Globus pallidus (tissue), 1 donor: ENCODE results near the gene RGS6.
A peak's percentile ranks its signal among the peaks of the same experiment; 100 is the strongest.

Experiments
- DNase-seq: peaks from one replicate; pipeline ENCODE4 v3.0.0-alpha.2; 2015; ENCODE audit warnings: low spot score

Gene RGS6

DNA sequence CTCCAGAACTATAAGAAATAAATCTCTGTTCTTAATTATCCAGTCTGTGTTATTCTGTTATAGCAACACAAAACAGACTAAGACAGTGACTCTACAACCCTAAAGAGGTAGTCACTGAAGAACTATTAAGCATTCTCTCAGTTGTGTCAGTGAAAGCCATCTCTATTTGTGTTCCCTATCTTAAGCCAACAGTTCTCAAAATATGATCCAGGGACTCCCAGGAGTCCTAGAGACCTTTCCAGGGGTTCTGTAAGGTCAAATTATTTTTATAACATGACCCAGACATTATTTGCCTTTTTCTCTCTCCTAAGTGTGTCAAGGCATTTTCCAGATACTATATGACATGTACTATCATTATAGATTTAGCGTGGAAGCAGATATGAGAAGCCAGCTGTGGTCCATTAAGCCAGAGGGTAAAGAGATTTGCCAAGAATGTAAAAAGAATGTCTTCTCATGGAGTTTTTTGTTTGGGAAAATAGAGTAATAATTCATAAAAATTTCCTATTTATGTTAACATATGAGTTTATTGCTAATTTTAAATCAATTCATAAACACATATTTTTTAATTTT is 315.8 kb downstream of the RGS6 start:
- DNase-seq, result no peak

DNA sequence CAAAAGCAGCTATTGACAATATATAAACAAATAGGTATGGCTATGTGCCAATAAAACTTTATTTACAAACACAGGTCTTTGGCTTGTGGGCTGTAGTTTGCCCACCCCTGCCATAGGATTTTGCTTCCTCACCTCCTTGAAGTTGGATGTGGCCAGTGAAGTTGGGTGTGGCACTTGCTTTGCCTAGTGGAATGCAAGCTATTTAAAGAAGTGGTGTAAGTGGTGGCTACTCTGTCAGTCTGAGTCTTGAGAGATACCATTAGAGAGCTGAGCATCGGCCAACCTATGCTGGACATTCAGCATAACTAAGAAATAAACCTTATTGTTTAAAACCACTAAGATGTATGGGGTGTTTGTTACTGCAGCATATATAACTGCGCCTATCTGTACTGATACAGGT is 321.3 kb downstream of the RGS6 start:
- DNase-seq, result no peak

DNA sequence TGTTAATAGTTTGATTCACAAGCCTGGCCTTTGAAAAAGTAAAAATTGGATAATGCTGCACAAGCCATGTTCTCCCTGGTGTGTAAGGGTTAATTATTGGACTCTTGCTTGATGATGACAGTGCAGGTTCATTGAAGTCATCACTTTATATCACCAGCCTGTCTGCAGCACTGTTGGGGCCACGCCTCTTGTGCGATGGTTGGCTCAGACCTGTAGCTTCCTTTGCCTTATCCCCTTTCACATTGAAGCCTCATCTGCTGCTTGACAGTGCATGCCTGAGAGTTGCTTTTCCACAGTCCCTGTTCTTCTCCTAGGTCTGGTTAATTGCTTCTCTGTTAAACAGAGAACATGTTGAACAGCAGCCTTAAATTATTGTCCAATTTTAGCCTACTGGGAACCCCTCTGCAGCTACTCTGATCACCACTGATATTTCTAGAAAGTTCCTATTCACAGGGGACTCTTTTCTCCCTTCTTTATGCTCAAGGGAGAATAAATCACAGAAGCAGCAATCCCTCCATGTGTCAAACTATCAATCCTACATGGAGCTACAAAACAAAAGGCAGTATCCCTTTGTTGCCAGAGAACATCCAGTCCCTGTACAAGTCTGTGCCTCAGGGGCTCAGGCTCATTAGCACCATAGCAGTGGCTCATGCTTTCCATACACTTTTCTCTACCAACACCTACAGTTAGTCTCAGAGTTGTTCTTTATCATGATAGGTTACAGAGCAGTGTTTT is 322.1 kb downstream of the RGS6 start:
- DNase-seq, result no peak

DNA sequence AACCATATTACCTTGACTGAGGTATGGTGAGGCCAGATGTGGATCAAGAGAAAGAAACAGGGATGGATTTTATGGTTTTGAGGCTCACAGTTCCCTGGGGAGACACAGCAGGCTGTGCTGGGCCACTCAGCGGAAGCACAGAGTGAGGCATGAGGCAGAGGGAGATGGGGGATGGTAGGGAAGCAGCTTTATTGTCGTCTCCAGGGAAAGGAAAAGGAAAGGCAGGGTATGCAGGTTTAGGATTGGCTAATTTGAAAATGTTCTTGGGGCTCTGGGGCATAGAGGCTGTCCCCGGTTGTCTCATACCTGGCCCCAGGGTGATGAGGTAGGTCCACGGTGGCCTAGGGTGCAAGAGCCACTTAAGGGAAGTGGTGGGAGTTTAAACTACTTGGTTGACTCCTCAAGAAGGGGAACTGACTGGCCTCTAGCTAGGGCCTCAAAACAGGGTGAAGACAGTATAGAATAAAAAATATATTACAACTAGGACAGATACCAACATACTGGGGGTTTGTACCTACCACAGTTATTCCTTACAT is 322.8 kb downstream of the RGS6 start:
- no peak for DNase-seq

DNA sequence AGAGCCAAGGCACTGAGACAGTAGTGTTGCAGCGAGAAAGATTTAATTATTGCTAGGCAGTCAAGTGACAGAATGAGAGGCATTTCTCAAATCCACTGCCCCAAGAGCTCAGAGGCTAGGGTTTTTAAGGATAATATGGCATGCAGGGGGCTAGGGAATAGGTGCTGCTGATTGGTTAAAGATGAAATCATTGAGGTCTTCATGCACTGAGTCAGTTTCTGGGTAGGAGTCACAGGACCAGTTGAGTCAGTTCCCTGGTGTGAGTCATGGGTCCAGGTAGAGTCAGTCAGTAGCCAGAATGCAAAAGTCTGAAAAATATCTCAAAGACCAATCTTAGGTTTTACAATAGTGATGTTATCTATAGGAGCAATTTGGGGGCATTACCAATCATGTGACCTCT is 323.8 kb downstream of the RGS6 start:
- DNase-seq, result no peak

DNA sequence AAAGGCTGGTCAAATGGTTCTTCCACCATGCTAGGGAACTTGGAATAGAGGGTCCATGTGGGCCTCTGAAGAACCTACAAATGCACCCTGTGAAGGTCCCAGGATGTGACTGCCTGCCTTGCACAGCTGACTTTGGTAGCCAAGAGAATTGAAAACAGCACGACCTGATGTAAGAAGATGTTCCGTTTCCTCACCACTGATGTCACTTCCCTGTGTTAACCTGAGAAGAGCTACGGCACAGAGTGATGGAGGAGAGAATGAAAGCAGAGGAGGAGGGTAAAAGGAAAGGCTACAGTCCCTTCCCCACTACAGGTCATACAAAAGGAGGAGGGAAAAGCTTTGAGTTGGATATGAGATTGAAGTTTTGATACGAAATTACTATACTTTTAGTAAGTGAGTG is 328.8 kb downstream of the RGS6 start:
- no peak for DNase-seq

DNA sequence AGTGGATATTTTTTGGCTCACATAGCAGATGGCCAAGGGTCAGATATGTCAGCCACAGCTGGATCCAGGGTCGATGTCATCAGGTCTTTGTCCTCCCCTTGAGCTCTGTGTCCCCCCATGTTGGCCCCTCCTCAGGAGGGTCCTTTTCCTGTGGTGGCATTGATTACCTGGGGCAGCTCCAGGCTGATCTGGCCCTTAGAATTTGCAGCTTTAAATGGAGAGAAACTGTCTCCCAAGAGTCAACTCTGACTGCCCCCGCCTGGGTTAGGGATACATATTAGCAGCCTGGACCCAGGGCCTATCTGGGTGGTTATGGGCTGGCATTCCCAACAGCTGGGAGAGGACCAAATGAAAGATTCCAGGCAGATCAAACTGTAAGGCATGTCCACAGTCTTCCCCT is 330.5 kb downstream of the RGS6 start:
- DNase-seq, result no peak

DNA sequence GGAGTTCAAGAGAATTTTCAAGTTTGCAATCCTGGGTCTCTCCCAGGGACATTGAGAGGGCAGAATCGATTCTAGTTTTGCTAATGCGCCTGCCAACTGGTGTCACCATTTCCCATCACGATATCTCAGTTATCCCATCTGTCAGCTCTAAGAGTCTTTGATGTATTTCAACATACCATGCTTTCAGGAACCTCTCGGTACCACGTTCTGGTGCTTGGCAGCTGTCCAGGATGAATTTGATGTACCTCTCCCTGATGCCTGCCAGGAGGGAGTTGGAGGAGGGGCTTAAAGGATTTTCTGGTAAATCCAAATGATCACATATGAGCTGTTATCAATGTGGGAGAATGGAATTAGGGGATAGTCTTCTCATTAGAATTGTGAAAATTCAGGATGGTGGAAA is 332.5 kb downstream of the RGS6 start:
- DNase-seq, result no peak

DNA sequence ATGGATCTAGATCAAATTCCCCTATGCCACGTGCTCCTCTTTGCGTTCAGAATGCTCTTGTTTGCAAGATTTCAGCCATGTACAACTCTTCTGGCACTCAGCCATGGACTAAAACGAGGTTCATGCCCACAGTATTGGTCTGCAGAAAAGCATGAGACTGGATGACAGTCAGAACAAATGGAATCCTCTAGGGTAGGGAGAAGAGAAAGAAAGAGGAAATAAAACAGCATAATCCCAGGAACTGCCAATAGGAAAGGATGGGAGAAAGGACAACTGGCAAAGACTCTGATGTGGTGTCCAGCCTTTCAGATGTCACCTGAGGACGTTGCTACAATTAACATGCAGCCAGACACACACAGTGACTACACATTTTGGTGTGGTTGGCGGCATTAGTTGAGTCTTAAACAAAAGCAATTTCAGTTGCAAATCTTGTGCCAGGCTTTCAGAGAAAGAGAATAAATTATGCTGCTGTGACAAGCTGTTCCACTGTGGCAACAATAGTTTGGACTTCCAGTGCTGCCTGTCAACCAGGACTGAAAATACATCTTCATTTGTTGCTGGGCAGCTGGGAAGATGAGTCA is 338.0 kb downstream of the RGS6 start:
- DNase-seq, result peak; percentile 46

DNA sequence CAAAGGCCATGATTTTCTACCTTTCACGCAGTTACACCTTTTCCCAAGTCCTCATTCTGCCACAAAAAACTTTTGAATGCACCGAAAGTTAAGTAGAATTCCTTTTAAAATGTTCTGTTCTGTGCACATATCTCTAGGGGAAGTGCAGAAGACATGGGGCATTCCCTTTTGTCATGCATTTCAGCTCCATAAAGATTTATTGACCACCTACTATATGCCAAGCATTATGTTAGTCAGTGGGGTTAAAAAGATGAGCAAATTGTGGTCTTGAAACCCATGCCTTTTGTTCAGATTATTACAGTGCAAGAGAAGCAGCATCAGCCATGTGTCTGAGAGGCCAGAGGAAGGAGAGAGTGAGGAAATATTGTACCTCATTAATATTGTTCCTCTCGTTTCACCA is 338.5 kb downstream of the RGS6 start:
- DNase-seq, result no peak

DNA sequence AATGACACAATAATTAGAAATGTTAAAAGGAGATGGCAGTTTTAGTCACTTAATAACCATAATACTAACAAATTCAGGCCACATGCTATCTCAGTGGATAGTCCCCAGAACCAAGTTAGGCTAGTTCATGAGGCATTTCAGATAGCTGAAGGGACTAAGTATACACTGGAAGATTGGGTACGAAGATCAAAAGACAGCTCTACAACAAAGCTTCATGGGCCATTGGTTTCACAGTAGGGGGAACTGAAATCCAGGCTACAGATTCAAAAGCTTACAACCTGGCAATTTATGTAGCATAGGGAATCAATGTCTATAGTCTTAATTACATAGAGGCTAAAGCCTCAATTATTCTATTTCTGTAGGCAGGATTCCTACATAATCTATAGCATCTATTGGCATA is 343.0 kb downstream of the RGS6 start:
- DNase-seq, result no peak

DNA sequence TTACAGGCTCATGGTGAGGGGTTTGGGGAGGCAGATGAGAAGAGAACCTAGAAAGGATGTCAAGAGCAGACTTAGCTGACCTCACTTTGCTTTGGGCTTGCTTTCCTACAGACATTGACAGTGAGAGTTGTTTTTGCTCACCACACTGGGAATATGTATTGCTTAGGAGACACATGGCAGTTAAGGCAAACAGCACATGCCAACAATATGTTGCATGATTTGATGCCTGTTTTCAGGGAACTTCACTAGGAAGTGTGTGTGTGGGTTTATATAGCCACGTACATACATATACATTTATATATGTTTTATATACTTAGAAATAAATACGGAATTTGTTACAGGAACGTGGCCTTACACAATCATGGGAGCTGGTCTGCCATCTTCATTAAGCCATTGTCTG is 346.1 kb downstream of the RGS6 start:
- no peak for DNase-seq

DNA sequence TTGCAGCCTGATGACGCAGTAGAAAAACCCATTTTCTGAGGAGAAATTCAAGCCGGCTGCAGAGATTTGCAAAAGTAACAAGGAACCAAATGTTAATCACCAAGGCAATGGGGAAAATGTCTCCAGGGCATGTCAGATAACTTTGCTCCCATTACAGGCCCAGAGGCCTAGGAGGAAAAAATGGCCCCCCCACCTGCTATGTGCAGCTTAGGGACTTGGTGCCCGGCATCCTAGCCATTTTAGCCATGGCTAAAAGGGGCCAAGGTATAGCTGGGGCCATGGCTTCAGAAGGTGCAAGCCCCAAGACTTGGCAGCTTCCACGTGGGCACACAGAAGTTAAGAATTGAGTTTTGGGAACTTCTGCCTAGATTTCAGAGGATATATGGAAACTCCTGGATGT is 351.9 kb downstream of the RGS6 start:
- no peak for DNase-seq

DNA sequence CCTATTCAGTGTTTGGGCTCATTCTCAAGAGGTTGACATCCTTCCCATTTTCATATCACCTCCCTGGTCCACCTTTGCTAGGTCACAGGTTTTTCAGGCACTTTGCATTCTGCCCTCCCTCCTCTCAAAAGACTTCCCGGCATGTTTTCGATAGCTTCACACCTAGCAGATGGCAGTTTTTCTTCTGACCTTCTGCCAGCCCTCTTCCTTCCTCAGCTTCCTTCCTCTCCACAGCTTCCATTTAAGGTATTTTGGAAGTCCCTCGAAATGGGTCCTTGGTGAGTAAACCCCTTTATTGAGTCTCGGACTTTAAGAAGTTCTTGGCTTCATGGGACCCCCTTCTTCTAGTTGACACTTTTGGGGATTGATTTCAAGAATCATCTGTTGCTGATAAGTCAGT is 358.0 kb downstream of the RGS6 start:
- no peak for DNase-seq

DNA sequence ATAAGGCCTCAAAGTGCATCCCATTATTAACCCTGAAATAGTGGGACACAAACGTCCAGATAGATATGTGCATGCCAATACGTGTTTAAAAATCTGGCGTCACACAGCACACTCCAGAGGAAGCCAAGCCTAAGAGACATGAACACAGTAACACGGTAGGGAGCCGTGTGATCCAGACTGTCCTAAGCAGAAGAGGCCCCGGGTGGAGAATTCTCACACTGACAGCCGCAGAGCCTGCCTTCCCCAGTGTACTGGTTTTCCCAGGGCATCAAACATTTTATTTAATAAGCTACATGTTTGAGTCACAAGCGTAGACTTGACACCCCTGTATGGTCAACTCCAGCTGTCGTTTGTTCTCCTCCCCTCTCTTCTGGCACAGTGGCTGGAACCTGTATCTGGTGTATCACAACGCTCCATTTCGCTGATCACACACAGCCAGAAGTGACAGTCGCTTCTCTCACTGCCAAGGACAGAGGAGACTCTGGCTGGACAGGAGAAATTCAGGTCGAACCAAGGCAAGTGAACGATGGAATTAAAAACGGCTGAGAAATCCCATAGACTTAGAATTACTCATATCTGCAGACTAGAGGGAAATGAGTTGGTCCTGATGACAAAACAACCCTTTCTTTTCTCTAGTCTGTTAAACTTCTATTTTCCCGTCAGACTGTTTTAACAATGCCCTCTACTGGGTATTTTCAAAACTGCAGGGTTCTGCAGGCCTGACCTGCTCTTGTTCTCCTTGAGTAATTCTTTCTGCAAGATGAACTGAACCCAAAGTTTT is 359.9 kb downstream of the RGS6 start:
- DNase-seq, result peak; percentile 37

DNA sequence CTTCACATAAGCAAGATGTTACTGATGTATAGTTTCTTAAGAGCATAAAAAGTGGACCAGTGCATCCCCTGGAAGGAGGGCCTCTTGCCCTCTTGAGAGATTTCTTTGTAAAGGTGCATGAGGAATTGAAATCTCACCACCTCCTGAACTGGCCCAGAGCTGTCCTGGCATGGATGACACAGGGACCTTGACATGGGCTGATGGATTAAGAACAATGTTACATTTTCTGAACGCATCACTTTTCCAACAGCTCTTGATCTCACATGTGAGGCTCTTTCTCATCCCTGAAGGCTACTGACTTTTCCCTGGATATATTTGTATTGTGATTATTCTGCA is 360.4 kb downstream of the RGS6 start:
- no peak for DNase-seq

DNA sequence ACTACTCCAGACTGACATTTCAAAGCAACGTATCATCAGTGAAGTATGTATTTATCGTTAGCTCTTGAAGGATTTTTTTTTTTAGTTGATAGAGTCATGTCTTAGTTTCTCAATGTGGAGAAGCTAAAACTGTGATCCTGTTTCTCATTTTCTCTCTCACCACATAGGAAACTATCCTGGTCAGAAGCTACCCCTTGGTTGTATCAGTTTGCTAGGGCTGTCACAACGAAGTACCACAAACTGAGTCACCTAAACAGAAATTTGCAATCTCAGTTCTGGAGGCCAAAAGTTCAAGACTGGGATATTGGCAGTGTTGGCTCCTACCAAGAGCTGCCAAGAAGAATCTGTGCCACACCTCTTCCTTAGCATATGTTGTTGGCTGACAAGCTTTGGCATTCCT is 369.1 kb downstream of the RGS6 start:
- DNase-seq, result no peak

DNA sequence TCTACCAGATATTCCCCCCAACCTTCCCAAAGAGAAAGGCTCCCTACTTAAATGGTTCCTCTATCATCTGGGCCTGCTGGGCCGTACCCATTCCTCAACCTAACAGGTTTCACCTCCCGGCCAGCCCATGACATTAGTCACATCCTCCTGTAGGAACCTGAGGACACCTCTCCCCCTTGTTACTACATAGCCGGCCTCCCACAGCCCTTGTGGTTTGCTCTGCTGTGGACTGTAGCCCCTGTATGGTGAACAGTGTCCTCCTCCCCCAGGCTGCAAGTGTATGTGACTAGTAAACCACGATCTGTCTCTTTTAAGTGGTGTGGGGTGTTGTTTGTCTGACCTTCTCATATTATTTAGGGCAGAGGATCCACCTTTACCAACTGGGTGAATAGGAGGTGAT is 371.7 kb downstream of the RGS6 start:
- DNase-seq, result no peak

DNA sequence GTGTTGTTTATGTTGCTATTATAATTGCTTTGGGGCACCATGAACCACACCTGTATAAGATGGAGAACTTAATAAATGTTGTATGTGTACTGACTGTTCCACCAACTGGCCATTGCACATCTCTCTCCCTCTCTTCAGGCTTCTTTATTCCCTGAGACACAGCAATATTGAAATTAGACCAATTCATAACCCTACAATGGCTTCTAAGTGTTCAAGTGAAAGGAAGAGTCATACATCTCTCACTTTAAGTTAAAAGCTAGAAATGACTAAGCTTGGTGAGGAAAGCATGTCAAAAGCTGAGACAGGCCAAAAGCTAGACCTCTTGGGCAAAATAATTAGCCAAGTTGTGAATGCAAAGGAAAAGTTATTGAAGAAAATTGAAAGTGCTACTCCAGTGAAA is 373.3 kb downstream of the RGS6 start:
- DNase-seq, result no peak

DNA sequence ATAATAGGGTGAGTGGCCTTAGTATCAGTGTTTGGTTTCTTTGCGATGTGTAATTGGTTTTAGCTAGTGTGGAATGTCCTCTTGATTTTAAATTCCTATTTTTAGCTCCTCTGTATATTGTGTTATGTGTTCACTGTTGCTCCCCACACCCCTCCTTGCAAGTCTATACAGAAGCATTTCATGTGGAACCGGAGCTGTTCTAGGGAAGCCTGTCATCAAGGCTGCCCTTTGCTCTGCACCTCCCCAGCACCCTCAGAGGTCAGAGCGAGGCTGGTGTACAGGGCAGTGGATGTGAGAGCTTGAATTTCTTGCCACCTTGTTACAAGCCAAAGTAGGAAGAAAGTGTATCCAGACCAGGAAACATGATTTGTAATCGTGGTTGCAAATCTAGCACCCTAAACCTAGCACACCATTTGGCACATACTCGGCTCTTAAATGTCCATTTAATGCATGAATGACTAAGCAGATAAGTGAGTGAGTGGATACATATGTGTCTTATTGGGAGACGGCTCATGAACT is 376.8 kb downstream of the RGS6 start:
- no peak for DNase-seq

DNA sequence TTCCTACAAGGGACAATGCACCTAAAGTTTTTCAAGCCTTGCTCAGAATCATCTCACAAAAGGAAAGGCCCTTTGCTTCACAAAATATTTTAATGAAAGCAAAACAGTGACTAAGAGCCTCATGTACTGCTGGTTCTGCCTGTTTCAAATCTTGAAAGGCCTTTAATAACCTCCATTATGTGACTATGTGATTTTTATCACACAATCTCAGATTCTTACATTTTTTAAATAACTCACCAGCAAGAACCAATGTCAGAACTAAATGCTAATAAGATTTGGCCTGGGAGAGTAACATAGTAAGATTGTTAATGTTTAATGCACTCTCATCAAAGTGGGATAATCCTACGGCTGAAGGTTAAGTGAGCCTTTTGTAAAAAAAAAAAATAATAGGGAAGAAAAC is 378.9 kb downstream of the RGS6 start:
- DNase-seq, result no peak

DNA sequence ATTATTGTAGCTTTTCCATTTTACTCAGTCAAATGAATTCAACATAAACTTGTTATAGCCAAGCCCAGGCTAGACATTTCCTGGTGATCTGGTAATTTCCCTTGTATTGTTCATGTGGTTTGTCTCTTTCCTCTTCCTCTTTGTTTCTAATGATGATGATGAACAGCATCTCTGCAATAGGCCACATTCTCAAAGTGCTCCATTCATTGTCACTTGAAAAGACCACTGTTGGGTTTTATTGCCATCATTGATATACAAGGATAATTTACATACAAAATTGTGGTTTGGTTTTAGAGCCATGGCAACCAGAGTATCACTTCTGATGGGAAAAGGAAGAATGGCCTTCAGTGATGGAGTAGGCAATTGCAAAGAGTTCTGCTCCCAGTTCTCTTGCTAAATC is 379.3 kb downstream of the RGS6 start:
- DNase-seq, result no peak
